Frontal cortex (tissue), 4 donors: ENCODE results near the gene SEMA4A. TPM values are rescaled to one million over a fixed set of nuclear protein-coding genes. Genes with fewer than 3 reads are reported as not detected.
A peak's percentile ranks its signal among the peaks of the same experiment; 100 is the strongest.

Experiments used
- DNase-seq, 2 donors: peaks; one replicate each; pipeline ENCODE4 v3.0.0; 2012; ENCODE audit warnings: low spot score in 2 of 2
- FAIRE-seq: peaks from 2 replicates; lab custom pipeline; 2012; peaks lifted over from hg19 to GRCh38; lab: Jason Lieb, UNC
- total RNA-seq: library from RNA; depleted of rRNA; stranded (reverse); fragments of >200 nt; gene quantifications from one replicate; pipeline ENCODE4 v1.2.3, GENCODE V29; 2014
- donor health status: control.
- donor health status: control.
- donor health status: control.

The SEMA4A gene
- total RNA-seq, 1 donor from 2014 or later, result 22.0 TPM

GRCh38 chr1:156129687-156130577 is 23.5 kb upstream of the SEMA4A start:
- DNase-seq, result peak in 1 of 2 donors; percentile 72
- no peak for FAIRE-seq

- FAIRE-seq, result no peak
- DNase-seq, result no peak
These were observed 22.8 kb upstream of the SEMA4A start for GRCh38 chr1:156130578-156130942.

GRCh38 chr1:156134716-156135435 is 18.5 kb upstream of the SEMA4A start:
- FAIRE-seq, result no peak
- DNase-seq, result no peak

GRCh38 chr1:156135930-156136871 is 17.2 kb upstream of the SEMA4A start:
- DNase-seq (no peak), FAIRE-seq (no peak)

GRCh38 chr1:156136970-156137483 is 16.4 kb upstream of the SEMA4A start:
- DNase-seq (no peak), FAIRE-seq (no peak)

GRCh38 chr1:156138458-156138867 is 14.9 kb upstream of the SEMA4A start:
- FAIRE-seq (no peak), DNase-seq (no peak)

- DNase-seq, result peak in 1 of 2 donors; percentile 51
- no peak for FAIRE-seq
These were observed 12.3 kb upstream of the SEMA4A start for GRCh38 chr1:156140879-156141707.

- no peak for DNase-seq
- FAIRE-seq, result no peak
These were observed 9.5 kb upstream of the SEMA4A start for GRCh38 chr1:156143765-156144489.

GRCh38 chr1:156144742-156145141 is 8.6 kb upstream of the SEMA4A start:
- FAIRE-seq (no peak), DNase-seq (no peak)

- no peak for FAIRE-seq
These were observed 7.8 kb upstream of the SEMA4A start for GRCh38 chr1:156145650-156146019.

GRCh38 chr1:156146020-156146768 is 7.2 kb upstream of the SEMA4A start:
- DNase-seq, result peak; percentile 59 to 74
- FAIRE-seq, result no peak

More at GRCh38 chr1:156145650-156146019, 7.8 kb upstream of the SEMA4A start:
- DNase-seq, result no peak

GRCh38 chr1:156146769-156147405 is 6.5 kb upstream of the SEMA4A start:
- DNase-seq, result no peak
- no peak for FAIRE-seq

GRCh38 chr1:156148216-156148615 is 5.2 kb upstream of the SEMA4A start:
- FAIRE-seq, result no peak
- no peak for DNase-seq

- FAIRE-seq (no peak), DNase-seq (no peak)
These were observed 3.7 kb upstream of the SEMA4A start for GRCh38 chr1:156149374-156150332.

- DNase-seq, result no peak
- no peak for FAIRE-seq
These were observed 2.9 kb upstream of the SEMA4A start for GRCh38 chr1:156150333-156151011.
